NOMO-1 treated with dmso at 0.1 percent for 144 hours (cell line): Measurements from ENCODE around the gene TNPO3.
"Not testable (repeated sequence)": the region's sequence is repeated elsewhere in the genome, so short reads cannot be mapped to it uniquely, and the experiment has no call there.

Experiments
- DNase-seq: peaks from one replicate; lab custom pipeline; 2025; ENCODE audit not compliant: unreplicated experiment; lab: John Stamatoyannopoulos, UW

The TNPO3 gene

GRCh38 chr7:128963327-128963757 is 91.6 kb downstream of the TNPO3 start:
- no peak for DNase-seq

DNA sequence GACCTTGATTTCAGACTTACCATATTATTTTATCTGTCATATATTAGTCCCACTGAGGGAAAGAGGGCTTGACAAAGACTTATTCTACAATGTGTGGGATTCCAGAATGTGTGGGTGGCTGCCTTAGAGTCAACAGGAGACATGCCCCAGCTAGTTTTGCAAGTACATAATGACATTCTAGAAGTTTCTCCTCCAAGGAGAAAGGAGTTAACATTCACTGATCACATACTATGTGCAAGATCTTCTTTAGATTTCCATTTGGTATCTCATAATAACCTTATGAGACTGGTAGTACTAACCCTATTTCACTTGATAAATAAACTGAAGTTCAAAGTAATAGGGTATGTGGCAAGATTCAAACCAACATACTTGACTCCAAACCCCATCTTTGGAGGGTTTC is 92.0 kb downstream of the TNPO3 start:
- DNase-seq: no peak

DNA sequence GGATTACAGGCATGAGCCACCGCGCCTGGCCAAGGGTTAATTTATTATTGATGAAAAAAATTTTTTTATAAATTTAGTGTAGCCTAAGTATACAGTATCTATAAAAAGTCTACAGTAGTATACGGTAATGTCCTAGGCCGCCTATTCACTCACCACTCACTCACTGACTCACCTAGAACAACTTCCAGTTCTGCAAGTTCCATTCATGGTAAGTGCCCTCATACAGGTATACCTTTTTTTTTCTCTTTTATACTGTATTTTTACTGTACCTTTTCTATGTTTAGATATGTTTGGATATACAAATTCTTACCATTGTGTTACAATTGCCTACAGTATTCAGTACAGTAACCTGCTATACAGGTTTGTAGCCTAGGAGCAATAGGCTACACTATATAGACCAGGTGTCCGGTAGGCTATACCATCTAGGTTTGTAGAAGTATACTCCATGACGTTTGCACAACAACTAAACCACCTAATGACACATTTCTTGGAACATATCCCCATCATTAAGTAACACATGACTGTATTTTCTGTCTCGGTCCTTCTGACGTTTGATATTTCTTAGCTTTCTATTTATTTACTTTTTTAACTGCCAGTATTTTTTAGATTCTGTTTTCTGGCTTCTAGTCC is 93.8 kb downstream of the TNPO3 start:
- DNase-seq: no peak

DNA sequence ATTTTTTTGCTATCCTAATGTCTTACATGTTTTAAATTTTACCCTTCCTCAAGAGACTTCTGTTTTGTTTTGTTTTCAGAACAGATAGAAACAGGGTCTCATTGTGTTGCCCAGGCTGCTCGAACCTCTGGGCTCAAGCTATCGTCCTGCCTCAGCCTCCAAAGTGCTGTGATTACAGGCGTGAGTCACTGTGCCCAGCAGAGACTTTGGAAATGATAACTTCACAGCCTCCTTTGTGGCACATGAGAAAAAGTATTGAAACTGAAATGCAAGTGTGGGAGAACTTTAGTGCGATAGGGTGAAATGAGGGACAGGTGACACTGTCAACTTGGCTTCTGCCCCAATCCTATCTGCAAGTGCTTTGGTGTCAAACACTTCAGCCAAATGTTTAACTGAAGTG is 95.6 kb downstream of the TNPO3 start:
- no peak for DNase-seq

- no peak for DNase-seq
Measured at GRCh38 chr7:128955981-128956380, 98.9 kb downstream of the TNPO3 start.

DNA sequence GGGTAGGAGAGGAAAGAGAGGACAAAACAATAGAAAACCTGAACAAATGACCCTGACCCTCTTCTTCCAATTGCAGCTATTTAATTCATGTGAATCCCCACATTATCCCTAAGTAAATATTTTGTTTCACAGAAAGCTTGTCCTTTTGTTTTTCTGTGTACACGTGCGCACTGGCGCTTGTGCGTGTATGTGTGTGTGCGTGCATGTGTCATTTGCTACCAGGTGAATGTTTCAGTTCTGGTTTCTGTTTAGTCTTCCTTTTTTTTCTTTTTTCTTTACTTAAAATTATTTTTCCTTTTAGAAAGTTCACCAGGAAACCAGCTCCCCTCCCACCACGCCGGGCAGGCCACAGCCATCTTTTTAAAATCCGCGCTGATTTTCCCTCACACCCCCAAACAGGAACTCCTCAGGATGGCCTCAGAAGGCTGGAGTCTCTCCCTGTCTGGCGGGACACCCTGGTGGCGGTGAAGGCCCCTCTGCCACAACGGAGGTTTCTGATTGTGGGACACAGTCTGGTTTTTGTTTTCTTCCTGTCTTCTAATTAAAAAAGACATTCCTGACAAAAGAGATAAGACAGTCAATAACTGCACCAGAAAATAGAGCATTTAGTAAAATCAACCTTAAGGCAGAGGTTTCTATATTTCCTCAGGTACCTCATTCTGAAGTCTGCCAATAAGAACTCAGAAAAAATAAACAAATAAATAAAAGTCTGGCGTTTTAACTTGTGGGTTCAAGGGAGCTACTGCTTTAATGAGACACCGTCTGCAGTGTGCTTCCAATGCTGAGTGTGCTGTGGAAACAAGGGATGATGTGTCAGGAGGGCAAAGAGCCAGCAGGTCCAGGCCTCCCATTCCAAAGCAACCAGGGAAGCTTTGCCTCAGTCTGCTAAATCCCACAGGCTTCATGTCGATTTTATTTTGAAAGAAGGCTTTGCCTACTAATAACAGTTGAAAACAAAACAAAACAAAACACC is 99.8 kb downstream of the TNPO3 start:
- DNase-seq: no peak

DNA sequence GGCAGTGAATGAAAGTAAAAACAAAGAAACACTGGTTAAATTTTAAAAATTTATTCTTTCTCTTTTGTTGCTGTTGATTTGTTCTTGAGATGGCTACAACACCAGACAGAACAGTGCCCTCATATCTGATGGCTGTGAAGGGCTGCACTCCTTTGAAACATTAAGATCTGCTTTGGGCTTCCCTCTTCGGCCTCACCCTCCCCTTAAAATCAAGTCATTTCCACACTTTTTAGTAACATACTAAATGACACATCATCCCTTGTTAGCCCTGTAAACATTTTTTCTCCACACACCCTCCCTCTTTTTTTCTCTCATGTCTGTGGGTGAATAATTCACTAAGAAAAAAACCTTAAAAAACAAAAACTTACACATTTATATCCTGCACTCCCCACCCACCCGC is 100.8 kb downstream of the TNPO3 start:
- DNase-seq: no peak

DNA sequence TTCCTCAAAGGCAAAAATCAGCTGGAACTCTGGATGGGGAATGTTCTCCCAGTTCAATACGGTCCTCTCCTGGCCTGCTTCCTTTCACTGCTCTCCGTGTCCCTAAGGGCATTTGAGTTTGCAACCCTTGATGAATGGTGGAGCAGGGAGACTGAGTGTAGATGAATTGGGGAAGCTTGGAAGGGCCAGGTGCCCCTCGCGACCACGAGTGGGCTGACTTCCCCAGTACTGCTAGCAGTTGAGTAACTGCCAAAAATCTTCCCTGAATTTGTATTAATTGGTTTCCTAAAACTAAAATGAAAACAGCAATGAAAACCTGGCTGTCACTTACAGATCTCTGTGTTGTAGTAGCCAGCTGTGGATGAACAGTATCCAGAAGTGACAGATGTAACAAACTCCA is 103.6 kb downstream of the TNPO3 start:
- DNase-seq: no peak

- DNase-seq: peak; percentile 37
Measured at GRCh38 chr7:128948976-128949760, 105.7 kb downstream of the TNPO3 start.

DNA sequence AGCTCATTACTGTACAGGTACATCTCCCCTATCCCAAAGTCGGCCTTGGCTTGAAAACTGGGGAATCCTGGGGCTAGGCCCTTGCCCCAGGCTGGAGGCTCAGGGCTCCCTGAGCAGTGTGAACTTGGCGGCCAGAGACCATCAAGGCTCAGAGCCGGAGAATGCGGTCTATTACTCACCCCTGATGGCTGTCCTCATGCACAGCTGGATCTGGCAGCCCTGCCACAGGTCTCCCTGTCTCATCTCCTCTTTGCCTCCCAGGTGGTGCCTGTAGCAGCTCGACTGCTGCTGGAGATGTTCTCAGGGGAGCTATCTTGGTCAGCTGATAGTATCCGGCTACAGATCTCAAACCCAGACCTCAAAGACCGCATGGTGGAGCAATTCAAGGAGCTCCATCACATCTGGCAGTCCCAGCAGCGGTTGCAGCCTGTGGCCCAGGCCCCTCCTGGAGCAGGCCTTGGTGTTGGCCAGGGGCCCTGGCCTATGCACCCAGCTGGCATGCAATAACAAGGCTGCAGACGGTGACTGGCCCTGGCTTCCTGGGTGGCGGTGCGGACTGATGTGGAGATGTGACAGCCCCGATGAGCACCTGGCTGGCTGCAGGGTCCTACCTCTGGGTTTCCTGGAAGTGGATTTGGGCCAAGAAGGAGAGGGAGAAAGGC is 106.5 kb downstream of the TNPO3 start:
- peak; percentile 38 for DNase-seq

- no peak for DNase-seq
Measured at GRCh38 chr7:128947854-128948253, 107.1 kb downstream of the TNPO3 start.

DNA sequence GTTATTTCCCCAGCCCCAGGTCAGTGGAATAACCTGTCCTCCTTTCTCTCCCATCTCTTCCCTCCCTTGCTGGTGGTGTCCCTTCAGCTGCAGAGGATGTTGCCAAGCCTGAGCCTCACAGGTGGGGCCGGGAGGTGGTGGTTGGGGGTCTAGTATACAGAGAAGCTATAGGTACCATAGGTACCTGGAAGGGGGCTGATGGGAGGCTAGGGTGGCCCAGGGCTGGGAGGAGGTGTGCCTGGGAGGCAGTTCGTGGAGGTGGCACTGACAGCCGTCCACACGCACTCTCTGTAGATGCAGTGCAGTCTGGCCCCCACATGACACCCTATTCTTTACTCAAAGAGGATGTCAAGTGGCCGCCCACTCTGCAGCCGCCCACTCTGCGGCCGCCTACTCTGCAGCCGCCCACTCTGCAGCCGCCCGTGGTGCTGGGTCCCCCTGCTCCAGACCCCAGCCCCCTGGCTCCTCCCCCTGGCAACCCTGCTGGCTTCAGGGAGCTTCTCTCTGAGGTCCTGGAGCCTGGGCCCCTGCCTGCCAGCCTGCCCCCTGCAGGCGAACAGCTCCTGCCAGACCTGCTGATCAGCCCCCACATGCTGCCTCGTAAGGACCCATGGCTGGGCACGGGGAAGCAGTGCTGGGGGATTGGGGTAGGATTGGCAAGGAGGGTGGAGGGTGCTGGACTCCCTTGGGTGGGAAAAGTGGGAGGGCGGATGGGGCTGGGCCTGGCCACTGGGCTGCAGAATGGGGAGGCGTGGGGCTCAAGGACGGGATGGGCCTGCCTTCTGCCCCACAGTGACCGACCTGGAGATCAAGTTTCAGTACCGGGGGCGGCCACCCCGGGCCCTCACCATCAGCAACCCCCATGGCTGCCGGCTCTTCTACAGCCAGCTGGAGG is 107.7 kb downstream of the TNPO3 start:
- no peak for DNase-seq

- DNase-seq: no peak
Measured at GRCh38 chr7:128945668-128946366, 109.1 kb downstream of the TNPO3 start.

- no peak for DNase-seq
Measured at GRCh38 chr7:128944487-128945236, 110.2 kb downstream of the TNPO3 start.

DNA sequence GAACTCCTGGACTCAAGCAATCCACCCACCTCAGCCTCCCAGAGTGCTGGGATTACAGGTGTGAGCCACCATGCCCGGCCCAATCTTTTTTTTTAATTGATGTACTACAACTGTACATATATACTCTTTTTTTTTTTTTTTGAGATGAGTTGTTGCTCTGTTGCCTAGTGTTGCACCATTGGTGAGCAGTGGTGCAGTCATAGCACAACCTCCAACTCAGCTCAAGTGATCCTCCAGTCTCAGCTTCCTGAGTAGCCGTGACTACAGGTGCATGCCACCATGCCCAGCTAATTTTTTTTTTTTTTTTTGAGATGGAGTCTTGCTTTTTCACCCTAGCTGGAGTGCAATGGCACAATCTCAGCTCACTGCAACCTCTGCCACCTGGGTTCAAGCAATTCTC is 111.7 kb downstream of the TNPO3 start:
- not testable (repeated sequence) for DNase-seq

DNA sequence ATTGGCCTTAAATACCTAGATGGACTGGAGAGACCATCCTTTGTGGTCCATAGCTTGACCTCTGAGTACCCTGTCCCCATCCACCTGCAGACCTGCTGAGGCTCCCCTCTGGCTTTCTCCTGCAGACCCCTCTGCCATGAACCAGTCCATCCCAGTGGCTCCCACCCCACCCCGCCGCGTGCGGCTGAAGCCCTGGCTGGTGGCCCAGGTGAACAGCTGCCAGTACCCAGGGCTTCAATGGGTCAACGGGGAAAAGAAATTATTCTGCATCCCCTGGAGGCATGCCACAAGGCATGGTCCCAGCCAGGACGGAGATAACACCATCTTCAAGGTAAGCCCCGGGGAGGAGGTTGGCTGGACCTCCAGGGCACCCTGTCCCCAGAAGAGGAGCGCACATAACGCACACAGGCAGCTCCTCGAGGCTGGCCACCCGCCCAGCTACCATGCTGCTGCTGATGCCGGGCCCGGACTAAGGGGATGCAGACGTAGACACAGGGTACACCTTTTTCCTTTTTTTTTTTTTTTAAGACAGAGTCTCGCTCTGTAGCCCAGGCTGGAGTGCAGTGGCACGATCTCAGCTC is 112.9 kb downstream of the TNPO3 start:
- no peak for DNase-seq

DNA sequence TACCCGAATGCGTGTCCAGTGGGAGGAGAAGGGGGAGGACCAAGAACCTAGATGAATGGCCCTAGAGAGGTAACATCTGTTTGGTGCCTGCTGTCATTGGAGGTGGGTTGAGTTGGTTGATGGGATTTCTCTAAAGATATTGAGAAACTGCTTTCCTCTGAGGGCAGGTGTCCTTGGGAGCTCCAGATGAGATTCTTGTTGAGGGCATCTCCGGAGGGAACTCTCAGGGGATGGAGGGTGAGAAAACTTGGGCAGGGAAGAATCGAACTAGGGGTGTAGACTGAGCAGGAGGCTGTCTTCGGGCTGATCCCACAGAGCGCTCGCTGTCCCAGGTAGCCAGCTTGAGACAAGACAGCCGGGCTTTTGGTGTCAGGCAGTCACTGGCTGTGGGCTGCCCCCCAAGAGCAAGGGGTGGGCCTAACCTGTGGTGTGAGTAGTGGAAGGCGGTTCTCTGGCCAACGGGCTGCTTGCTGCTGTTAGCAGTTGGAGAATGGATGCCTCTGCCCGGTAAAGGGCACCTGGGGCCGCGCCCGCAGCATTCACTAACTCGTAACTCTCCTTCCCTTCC is 113.5 kb downstream of the TNPO3 start:
- DNase-seq: no peak
